WTC11 (cell line): ENCODE results near the gene WNT7A. TPM values are rescaled to one million over a fixed set of nuclear protein-coding genes. Genes with fewer than 3 reads are reported as not detected.

ENCODE experiments used
- ATAC-seq: fragments of 200-7000 bp; cut with Tn5 transposase; 2 replicates; pipeline ENCODE4 v1.10.0; 2021; ENCODE audit warnings: mild to moderate bottlenecking, moderate library complexity
- CTCF ChIA-PET: fragments of 300-600 bp; sonication (Branson Sonifier 250); formaldehyde crosslinking; loops from one replicate; lab custom pipeline; 2021; ENCODE audit warnings: antibody characterized with exemption; lab: Charles Lee
- POLR2A ChIA-PET: fragments of 350-600 bp; sonication (Branson Sonifier 250); formaldehyde crosslinking; loops from one replicate; lab custom pipeline; 2021; ENCODE audit warnings: antibody characterized with exemption; lab: Charles Lee
- DNase-seq: peaks from one replicate; pipeline ENCODE4 v3.0.0; 2021; ENCODE audit warnings: low spot score
- H3K27ac Mint-ChIP-seq: 2 replicates; pipeline ENCODE4 v1.8.0; 2021; ENCODE audit warnings: mixed read lengths
- H3K27me3 Mint-ChIP-seq: 2 replicates; pipeline ENCODE4 v1.8.0; 2021; ENCODE audit warnings: low read depth, mild to moderate bottlenecking, moderate library complexity, mixed read lengths
- H3K36me3 Mint-ChIP-seq: 2 replicates; pipeline ENCODE4 v1.8.0; 2021; ENCODE audit warnings: mixed read lengths
- H3K4me1 Mint-ChIP-seq: 2 replicates; pipeline ENCODE4 v1.8.0; 2022; ENCODE audit warnings: mixed read lengths
- H3K4me3 Mint-ChIP-seq: 2 replicates; pipeline ENCODE4 v1.8.0; 2021; ENCODE audit warnings: mild to moderate bottlenecking, moderate library complexity, mixed read lengths
- H3K9me3 Mint-ChIP-seq: 2 replicates; pipeline ENCODE4 v1.8.0; 2021; ENCODE audit warnings: mixed read lengths
- GRHL2 ChIP-seq: fragments of 250-450 bp; sonication (Bioruptor Pico); IDR thresholded peaks from 2 replicates; pipeline ENCODE4 v1.8.0; 2022; ENCODE audit warnings: mild to moderate bottlenecking, moderate library complexity; ENCODE audit not compliant: insufficient replicate concordance, severe bottlenecking
- NFE2L1 ChIP-seq: sonication (generic); formaldehyde crosslinking; IDR thresholded peaks from 2 replicates; pipeline ENCODE4 v1.8.1; 2023; ENCODE audit warnings: missing genetic modification reagents
- NR1H2 ChIP-seq: sonication (generic); formaldehyde crosslinking; IDR thresholded peaks from 2 replicates; pipeline ENCODE4 v1.9.0; 2021; ENCODE audit warnings: mild to moderate bottlenecking, moderate library complexity, missing genetic modification reagents
- SP1 ChIP-seq: sonication (generic); formaldehyde crosslinking; conservative IDR thresholded peaks from 2 replicates; pipeline ENCODE4 v1.8.1; 2022; ENCODE audit warnings: missing genetic modification reagents
- ZNF121 ChIP-seq: sonication (generic); formaldehyde crosslinking; IDR thresholded peaks from 2 replicates; pipeline ENCODE4 v1.8.0; 2023; ENCODE audit warnings: missing genetic modification reagents
- ZNF317 ChIP-seq: sonication (generic); formaldehyde crosslinking; IDR thresholded peaks from 2 replicates; pipeline ENCODE4 v1.8.1; 2023; ENCODE audit warnings: low read depth, mild to moderate bottlenecking, moderate library complexity, missing genetic modification reagents, borderline replicate concordance
- total RNA-seq: library from RNA; stranded (reverse); gene quantifications from 3 replicates; pipeline ENCODE4 v1.2.3, GENCODE V29; 2021
- TF ChIP-seq, protein P1 (sequence below): sonication (generic); formaldehyde crosslinking; IDR thresholded peaks from 2 replicates; pipeline ENCODE4 v1.8.0; 2022; ENCODE audit warnings: mild to moderate bottlenecking, missing genetic modification reagents
- TF ChIP-seq, protein P2 (sequence below): sonication (generic); formaldehyde crosslinking; IDR thresholded peaks from 2 replicates; pipeline ENCODE4 v1.8.1; 2022; ENCODE audit warnings: mild to moderate bottlenecking, missing genetic modification reagents, moderate library complexity, borderline replicate concordance
- TF ChIP-seq, protein P3 (sequence below): sonication (generic); formaldehyde crosslinking; IDR thresholded peaks from 2 replicates; pipeline ENCODE4 v1.8.0; 2022; ENCODE audit warnings: missing genetic modification reagents
- TF ChIP-seq, protein P4 (sequence below): sonication (generic); formaldehyde crosslinking; conservative IDR thresholded peaks from 2 replicates; pipeline ENCODE4 v1.8.1; 2023; ENCODE audit warnings: mild to moderate bottlenecking, low read depth, missing genetic modification reagents, moderate library complexity
- TF ChIP-seq, protein P5 (sequence below): fragments of 250-450 bp; sonication (Bioruptor Pico); IDR thresholded peaks from 2 replicates; pipeline ENCODE4 v2.1.2; 2022; ENCODE audit warnings: mild to moderate bottlenecking, moderate library complexity

The WNT7A gene
- total RNA-seq, 1 experiment from 2014 or later = 0.04 TPM

DNA sequence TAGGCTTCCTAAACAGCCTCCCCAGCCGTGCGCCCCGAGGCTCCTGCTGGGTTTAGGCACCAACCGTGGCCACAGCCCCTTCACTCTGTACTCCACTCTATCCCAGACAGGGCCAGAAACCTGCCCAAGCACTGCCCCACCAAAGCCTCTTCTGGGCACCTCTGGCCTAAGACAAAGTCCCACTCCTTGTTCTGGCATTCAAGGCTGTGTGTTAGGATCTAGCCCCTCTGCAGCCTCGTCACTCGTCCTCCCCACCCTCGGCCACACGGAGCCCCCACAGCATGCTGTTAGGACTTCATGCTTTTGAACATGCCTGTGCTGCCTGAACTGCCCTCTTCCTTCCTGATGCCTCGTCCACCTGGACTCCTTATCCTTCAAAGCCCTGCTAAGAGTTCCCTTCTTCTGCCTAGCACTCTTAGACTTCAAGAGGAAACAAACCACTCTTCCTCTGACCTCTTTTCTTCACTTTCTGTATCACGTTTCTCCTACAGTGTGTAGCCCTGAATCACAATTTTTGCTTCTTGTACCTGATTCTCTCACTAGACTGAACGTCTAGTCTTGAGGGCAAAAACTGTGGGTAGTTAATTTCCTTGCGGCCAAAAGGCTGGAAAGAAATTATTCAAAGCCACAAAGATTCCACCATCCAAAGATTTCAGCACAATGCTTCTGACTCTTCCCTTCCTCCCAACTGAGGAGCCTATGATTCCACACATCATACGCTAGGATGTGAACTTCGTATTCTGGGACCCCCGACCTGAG lies 28.6 kb downstream of the WNT7A start:
- H3K4me3 Mint-ChIP-seq = no peak overlapping the region
- H3K27me3 Mint-ChIP-seq = no peaks in the 10 kb centered on the region; the same call in 1 of the 2 replicates
- H3K9me3 Mint-ChIP-seq = no peaks in the 10 kb centered on the region
- ChIA-PET POLR2A (no interaction called here), CTCF (no interaction called here)
- H3K27ac Mint-ChIP-seq = no peak overlapping the region
- peaks cover 22% of the 10 kb centered on the region for H3K4me1 Mint-ChIP-seq
- no peaks in the 10 kb centered on the region for H3K36me3 Mint-ChIP-seq
- no peak for DNase-seq
- no peak for ATAC-seq
- TF ChIP-seq NR1H2 (CRISPR knock-in tag) (no peak), ZNF317 (CRISPR knock-in tag) (no peak)
- TF ChIP-seq, protein P1, sequence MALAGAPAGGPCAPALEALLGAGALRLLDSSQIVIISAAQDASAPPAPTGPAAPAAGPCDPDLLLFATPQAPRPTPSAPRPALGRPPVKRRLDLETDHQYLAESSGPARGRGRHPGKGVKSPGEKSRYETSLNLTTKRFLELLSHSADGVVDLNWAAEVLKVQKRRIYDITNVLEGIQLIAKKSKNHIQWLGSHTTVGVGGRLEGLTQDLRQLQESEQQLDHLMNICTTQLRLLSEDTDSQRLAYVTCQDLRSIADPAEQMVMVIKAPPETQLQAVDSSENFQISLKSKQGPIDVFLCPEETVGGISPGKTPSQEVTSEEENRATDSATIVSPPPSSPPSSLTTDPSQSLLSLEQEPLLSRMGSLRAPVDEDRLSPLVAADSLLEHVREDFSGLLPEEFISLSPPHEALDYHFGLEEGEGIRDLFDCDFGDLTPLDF (CRISPR knock-in tag) = no peak

DNA sequence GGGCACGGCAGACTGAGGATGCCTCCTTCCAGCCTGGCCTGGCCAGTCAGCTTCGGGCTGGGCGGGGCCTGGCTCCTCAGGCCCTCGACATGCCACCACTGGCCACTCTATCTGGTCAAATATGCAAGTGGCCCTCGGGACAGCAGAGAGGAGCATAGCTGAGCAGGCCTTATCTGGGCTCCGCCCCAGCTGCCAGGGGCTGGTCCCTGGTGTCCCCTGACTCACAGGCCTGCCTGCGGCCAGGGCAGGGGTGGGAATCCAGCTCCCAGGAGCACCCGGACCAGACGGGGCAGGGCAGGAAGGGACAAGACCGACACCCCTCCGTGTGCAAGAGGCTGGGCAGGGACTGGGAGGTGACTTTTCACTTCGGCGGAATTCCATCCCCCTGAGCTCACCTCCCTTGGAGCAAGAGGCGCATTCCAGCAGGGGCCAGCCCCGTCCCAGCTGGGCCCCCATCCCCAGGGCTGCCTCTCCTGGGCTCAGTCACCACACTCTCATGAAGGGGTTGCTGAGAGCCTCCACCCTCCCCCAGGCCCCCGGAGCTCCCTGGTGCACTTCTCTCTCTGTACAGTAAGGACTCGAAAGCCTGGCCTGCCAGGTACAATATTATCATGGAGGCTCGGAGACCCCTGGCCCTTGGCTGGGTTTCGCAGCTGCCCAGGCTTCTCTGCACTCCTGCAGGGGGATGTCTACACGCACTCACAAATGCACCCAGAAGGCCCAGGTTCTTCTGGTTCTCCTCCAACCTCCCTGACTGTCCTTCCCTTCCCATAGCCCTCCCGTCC lies 29.5 kb downstream of the WNT7A start:
- Mint-ChIP-seq H3K27ac (no peak overlapping the region), H3K4me3 (no peak overlapping the region), H3K9me3 (no peaks in the 10 kb centered on the region), H3K36me3 (no peaks in the 10 kb centered on the region), H3K4me1 (peaks cover 22% of the 10 kb centered on the region), H3K27me3 (no peaks in the 10 kb centered on the region; the same call in 1 of the 2 replicates)
- ChIA-PET POLR2A (no interaction called here), CTCF (interaction anchor here (1.3 to 2.5 kb wide), 2 partner anchors 30 to 35 kb away, joined by 4 to 10 read pairs; partner anchors contain the start of gene WNT7A)
- DNase-seq (peak; percentile 29), ATAC-seq (peak; percentile 66)
- TF ChIP-seq NFE2L1 (no peak), ZNF121 (CRISPR knock-in tag) (peak; percentile 61)
- TF ChIP-seq, protein P2, sequence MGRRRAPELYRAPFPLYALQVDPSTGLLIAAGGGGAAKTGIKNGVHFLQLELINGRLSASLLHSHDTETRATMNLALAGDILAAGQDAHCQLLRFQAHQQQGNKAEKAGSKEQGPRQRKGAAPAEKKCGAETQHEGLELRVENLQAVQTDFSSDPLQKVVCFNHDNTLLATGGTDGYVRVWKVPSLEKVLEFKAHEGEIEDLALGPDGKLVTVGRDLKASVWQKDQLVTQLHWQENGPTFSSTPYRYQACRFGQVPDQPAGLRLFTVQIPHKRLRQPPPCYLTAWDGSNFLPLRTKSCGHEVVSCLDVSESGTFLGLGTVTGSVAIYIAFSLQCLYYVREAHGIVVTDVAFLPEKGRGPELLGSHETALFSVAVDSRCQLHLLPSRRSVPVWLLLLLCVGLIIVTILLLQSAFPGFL (CRISPR knock-in tag) = no peak

DNA sequence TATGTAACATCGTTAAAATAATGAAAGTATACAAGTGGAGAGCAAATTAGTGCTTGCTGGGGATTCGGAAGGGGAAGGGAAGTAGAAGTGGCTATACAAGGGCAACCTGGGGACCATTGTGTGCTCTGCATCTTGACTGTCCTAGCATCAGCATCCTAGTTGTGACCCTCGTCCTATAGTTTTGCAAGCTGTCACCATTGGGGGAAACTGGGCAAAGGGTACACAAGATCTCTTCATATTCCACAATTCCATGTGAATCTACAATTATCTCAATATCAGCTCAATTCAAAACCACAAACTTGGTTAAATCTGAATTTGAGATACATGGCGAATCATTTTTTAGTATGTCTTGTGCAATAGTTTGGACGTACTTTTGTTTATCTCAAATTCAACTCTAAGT lies 30.9 kb downstream of the WNT7A start:
- Mint-ChIP-seq H3K9me3 (no peaks in the 10 kb centered on the region), H3K27me3 (no peaks in the 10 kb centered on the region; the same call in 1 of the 2 replicates), H3K4me1 (peaks cover 22% of the 10 kb centered on the region), H3K36me3 (no peaks in the 10 kb centered on the region), H3K4me3 (no peak overlapping the region), H3K27ac (no peak overlapping the region)
- CTCF ChIA-PET = interaction anchor here (0.6 to 2.5 kb wide), 2 partner anchors 32 to 619 kb away, joined by 3 to 10 read pairs; partner anchors contain the start of gene WNT7A
- POLR2A ChIA-PET = no interaction called here
- DNase-seq = no peak
- TF ChIP-seq ZNF317 (CRISPR knock-in tag) = no peak
- TF ChIP-seq, protein P3, sequence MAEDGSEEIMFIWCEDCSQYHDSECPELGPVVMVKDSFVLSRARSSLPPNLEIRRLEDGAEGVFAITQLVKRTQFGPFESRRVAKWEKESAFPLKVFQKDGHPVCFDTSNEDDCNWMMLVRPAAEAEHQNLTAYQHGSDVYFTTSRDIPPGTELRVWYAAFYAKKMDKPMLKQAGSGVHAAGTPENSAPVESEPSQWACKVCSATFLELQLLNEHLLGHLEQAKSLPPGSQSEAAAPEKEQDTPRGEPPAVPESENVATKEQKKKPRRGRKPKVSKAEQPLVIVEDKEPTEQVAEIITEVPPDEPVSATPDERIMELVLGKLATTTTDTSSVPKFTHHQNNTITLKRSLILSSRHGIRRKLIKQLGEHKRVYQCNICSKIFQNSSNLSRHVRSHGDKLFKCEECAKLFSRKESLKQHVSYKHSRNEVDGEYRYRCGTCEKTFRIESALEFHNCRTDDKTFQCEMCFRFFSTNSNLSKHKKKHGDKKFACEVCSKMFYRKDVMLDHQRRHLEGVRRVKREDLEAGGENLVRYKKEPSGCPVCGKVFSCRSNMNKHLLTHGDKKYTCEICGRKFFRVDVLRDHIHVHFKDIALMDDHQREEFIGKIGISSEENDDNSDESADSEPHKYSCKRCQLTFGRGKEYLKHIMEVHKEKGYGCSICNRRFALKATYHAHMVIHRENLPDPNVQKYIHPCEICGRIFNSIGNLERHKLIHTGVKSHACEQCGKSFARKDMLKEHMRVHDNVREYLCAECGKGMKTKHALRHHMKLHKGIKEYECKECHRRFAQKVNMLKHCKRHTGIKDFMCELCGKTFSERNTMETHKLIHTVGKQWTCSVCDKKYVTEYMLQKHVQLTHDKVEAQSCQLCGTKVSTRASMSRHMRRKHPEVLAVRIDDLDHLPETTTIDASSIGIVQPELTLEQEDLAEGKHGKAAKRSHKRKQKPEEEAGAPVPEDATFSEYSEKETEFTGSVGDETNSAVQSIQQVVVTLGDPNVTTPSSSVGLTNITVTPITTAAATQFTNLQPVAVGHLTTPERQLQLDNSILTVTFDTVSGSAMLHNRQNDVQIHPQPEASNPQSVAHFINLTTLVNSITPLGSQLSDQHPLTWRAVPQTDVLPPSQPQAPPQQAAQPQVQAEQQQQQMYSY (CRISPR knock-in tag) = no peak
- TF ChIP-seq SP1 = no peak
- TF ChIP-seq, protein P4, sequence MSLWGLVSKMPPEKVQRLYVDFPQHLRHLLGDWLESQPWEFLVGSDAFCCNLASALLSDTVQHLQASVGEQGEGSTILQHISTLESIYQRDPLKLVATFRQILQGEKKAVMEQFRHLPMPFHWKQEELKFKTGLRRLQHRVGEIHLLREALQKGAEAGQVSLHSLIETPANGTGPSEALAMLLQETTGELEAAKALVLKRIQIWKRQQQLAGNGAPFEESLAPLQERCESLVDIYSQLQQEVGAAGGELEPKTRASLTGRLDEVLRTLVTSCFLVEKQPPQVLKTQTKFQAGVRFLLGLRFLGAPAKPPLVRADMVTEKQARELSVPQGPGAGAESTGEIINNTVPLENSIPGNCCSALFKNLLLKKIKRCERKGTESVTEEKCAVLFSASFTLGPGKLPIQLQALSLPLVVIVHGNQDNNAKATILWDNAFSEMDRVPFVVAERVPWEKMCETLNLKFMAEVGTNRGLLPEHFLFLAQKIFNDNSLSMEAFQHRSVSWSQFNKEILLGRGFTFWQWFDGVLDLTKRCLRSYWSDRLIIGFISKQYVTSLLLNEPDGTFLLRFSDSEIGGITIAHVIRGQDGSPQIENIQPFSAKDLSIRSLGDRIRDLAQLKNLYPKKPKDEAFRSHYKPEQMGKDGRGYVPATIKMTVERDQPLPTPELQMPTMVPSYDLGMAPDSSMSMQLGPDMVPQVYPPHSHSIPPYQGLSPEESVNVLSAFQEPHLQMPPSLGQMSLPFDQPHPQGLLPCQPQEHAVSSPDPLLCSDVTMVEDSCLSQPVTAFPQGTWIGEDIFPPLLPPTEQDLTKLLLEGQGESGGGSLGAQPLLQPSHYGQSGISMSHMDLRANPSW (CRISPR knock-in tag) = no peak
- no peak for TF ChIP-seq GRHL2 (CRISPR knock-in tag)
- TF ChIP-seq, protein P5, sequence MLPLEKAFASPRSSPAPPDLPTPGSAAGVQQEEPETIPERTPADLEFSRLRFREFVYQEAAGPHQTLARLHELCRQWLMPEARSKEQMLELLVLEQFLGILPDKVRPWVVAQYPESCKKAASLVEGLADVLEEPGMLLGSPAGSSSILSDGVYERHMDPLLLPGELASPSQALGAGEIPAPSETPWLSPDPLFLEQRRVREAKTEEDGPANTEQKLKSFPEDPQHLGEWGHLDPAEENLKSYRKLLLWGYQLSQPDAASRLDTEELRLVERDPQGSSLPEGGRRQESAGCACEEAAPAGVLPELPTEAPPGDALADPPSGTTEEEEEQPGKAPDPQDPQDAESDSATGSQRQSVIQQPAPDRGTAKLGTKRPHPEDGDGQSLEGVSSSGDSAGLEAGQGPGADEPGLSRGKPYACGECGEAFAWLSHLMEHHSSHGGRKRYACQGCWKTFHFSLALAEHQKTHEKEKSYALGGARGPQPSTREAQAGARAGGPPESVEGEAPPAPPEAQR (CRISPR knock-in tag) = no peak
- ATAC-seq = no peak
